Measurements from ENCODE around the gene MLIP. TPM values are rescaled to one million over a fixed set of nuclear protein-coding genes. Genes with fewer than 3 reads are reported as not detected.

Gene MLIP
- total RNA-seq, 1 experiment from 2014 or later: not detected

DNA sequence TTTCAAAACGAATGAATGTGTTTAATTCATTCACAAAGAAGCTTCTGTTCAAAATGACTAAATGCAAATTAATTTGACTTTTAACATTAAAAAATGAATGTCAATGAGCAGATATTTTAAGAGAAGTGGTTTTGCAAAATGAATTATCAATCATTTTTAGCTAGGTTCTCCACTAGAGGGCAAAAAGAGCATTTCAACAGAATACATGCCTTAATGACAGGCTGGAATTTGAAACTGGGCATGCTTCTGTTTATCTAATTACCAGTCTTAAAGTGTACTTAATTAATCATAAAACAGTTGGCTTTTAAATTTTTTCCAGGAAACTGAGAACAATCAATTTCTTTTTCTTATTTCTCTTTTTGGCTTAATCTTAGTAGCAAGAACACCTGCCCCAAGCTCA, 133.2 kb downstream of the MLIP start:
- H3K27me3 Mint-ChIP-seq (ENCODE audit: low read depth): no peaks in the 10 kb centered on the region
- CTCF ChIA-PET: interaction anchor here (0.8 to 2.2 kb wide), 12 partner anchors 12 to 289 kb away, joined by 3 to 26 read pairs (median 4); no protein-coding TSS in a partner anchor
- H3K4me3 Mint-ChIP-seq: no peak overlapping the region
- H3K27ac Mint-ChIP-seq: no peak overlapping the region
- no peak for DNase-seq (ENCODE audit: low spot score)
- no peaks in the 10 kb centered on the region for H3K4me1 Mint-ChIP-seq
- no peaks in the 10 kb centered on the region for H3K36me3 Mint-ChIP-seq
- TF ChIP-seq ELF4 (CRISPR knock-in tag; IDR thresholded peaks at IDR 0.05; ENCODE audit: low read depth): no peak
- TF ChIP-seq ZNF512 (CRISPR knock-in tag; IDR thresholded peaks at IDR 0.05; ENCODE audit: borderline replicate concordance): no peak
- TF ChIP-seq AFF4 (CRISPR knock-in tag; IDR thresholded peaks at IDR 0.05; ENCODE audit: borderline replicate concordance): no peak
- TF ChIP-seq CREM (CRISPR knock-in tag; IDR thresholded peaks at IDR 0.05): no peak
- TF ChIP-seq ZNF423 (CRISPR knock-in tag; IDR thresholded peaks at IDR 0.05): no peak
- TF ChIP-seq ZNF219 (CRISPR knock-in tag; IDR thresholded peaks at IDR 0.05; ENCODE audit: borderline replicate concordance): no peak
- TF ChIP-seq FOXP4 (CRISPR knock-in tag; IDR thresholded peaks at IDR 0.05): no peak
- no peak for TF ChIP-seq ZNF263 (CRISPR knock-in tag; IDR thresholded peaks at IDR 0.05; ENCODE audit: low read depth)
- TF ChIP-seq ZBTB21 (CRISPR knock-in tag; IDR thresholded peaks at IDR 0.05; ENCODE audit: borderline replicate concordance): no peak
- no peak for TF ChIP-seq ZNF138 (CRISPR knock-in tag; conservative IDR thresholded peaks at IDR 0.05)
- no peak for TF ChIP-seq OVOL2 (CRISPR knock-in tag; IDR thresholded peaks at IDR 0.05; ENCODE audit: borderline replicate concordance)
- TF ChIP-seq GRHL2 (CRISPR knock-in tag; IDR thresholded peaks at IDR 0.05; ENCODE audit: insufficient replicate concordance, severe bottlenecking): no peak
- no peak for TF ChIP-seq TEAD4 (CRISPR knock-in tag; IDR thresholded peaks at IDR 0.05)
- TF ChIP-seq ZNF396 (CRISPR knock-in tag; IDR thresholded peaks at IDR 0.05; ENCODE audit: borderline replicate concordance): no peak
- TF ChIP-seq USF2 (CRISPR knock-in tag; IDR thresholded peaks at IDR 0.05): no peak
- TF ChIP-seq, protein P1, sequence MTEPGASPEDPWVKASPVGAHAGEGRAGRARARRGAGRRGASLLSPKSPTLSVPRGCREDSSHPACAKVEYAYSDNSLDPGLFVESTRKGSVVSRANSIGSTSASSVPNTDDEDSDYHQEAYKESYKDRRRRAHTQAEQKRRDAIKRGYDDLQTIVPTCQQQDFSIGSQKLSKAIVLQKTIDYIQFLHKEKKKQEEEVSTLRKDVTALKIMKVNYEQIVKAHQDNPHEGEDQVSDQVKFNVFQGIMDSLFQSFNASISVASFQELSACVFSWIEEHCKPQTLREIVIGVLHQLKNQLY (CRISPR knock-in tag; IDR thresholded peaks at IDR 0.05): no peak
- TF ChIP-seq NFE2L1 (CRISPR knock-in tag; IDR thresholded peaks at IDR 0.05): no peak
- TF ChIP-seq SMAD3 (CRISPR knock-in tag; IDR thresholded peaks at IDR 0.05; ENCODE audit: borderline replicate concordance): no peak
- POLR2A ChIA-PET: no interaction called here
- ATAC-seq: no peak
- H3K9me3 Mint-ChIP-seq: no peaks in the 10 kb centered on the region
